Osteoblast (primary cell): ENCODE measurements around the gene ADGRG3. TPM values are rescaled to one million over a fixed set of nuclear protein-coding genes. Genes with fewer than 3 reads are reported as not detected.
A peak's percentile ranks its signal among the peaks of the same experiment; 100 is the strongest.

Experiments used
- DNase-seq: peaks from one replicate; pipeline ENCODE4 v3.0.0; 2011; ENCODE audit warnings: low spot score, mixed read lengths; ENCODE audit not compliant: insufficient read length; ENCODE audit errors: missing footprints
- H2AFZ ChIP-seq: 2 replicates; pipeline ENCODE4 v1.6.0; 2011; ENCODE audit warnings: mild to moderate bottlenecking, low read length
- H3K27ac ChIP-seq: 2 replicates; pipeline ENCODE4 v1.5.1; 2011; ENCODE audit warnings: mild to moderate bottlenecking, low read depth, low read length, moderate library complexity
- H3K27me3 ChIP-seq: 2 replicates; pipeline ENCODE4 v1.6.0; 2012; ENCODE audit warnings: mild to moderate bottlenecking, control low read depth, inconsistent platforms, low read length, moderate library complexity; ENCODE audit not compliant: insufficient read depth
- H3K36me3 ChIP-seq: 2 replicates; pipeline ENCODE4 v1.5.1; 2011; ENCODE audit warnings: mild to moderate bottlenecking, low read length, control low read depth, moderate library complexity; ENCODE audit not compliant: insufficient read depth
- H3K4me1 ChIP-seq: 2 replicates; pipeline ENCODE4 v1.5.1; 2011; ENCODE audit warnings: mild to moderate bottlenecking, low read length, control low read depth, moderate library complexity; ENCODE audit not compliant: insufficient read depth
- H3K4me2 ChIP-seq: 2 replicates; pipeline ENCODE4 v1.6.0; 2011; ENCODE audit warnings: mild to moderate bottlenecking, low read length; ENCODE audit not compliant: insufficient read depth
- H3K4me3 ChIP-seq: fragments of 200-600 bp; sonication (generic); 3 replicates; pipeline ENCODE4 v1.5.1; 2012; ENCODE audit warnings: mild to moderate bottlenecking, low read length, inconsistent platforms; ENCODE audit not compliant: insufficient read depth
- H3K79me2 ChIP-seq: 2 replicates; pipeline ENCODE4 v1.6.0; 2012; ENCODE audit warnings: mild to moderate bottlenecking, low read length, control low read depth, inconsistent platforms; ENCODE audit not compliant: insufficient read depth
- H3K9me3 ChIP-seq: 2 replicates; pipeline ENCODE4 v1.5.1; 2011; ENCODE audit warnings: low read depth, low read length, control low read depth
- H4K20me1 ChIP-seq: 2 replicates; pipeline ENCODE4 v1.6.0; 2012; ENCODE audit warnings: mild to moderate bottlenecking, low read length, control low read depth; ENCODE audit not compliant: insufficient read depth
- total RNA-seq: library from RNA; depleted of rRNA; stranded (reverse); fragments of >200 nt; gene quantifications from 2 replicates; pipeline ENCODE4 v1.2.3, GENCODE V29; 2012
- TF ChIP-seq, protein P1 (sequence below): IDR thresholded peaks from 2 replicates; pipeline ENCODE4 v1.5.1; 2011; ENCODE audit warnings: mild to moderate bottlenecking, low read depth, low read length, moderate library complexity; ENCODE audit errors: extremely low read depth

ADGRG3 gene
- total RNA-seq, 1 donor, result not detected

DNA sequence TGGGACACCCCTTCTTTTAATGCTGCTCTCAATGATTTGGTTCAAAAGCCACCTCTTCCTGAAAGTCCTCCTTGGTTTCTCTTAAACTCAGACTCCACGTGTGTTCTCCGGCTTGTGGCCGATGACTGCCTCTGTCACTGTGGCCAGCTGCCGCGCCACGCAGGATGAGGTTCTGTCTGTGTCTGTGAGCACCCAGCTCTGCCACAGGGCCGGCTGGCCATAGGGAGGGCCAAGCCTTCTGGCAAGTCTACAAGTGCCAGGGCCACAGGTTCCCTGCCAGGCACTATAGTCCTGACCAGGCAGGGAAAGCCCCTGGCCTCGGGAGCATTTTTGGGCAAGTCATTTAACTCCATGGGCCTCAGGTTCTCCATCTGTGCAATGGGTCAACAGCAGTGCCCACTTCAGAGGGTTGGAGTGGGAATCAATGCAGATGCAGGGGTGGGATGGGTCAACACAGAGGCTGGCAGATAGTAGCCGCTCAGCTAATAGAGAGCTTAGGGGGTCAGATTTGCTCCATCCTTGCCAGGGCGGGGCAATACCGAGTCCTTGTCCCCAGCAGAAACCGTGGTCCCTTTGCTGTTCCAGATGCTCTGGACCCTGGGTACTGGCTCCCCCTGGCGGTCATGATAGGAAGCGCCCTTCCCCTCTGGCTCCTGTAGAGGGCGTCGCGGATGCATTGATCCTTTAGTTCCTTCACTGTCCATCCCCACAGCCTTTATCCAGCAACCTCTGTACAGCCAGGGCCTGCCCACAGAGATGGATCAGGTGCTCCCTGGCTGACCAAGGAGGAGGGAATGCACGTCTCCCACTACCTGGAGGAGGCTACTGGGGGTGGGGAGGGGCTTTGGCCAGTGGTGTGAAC, 19.3 kb upstream of the ADGRG3 start:
- Histone ChIP-seq H3K79me2 (no peaks in the 10 kb centered on the region), H3K4me1 (peaks cover 22% of the 10 kb centered on the region), H3K4me2 (no peak overlapping the region), H3K27ac (no peak overlapping the region), H3K27me3 (no peaks in the 10 kb centered on the region), H2AFZ (no peak overlapping the region), H4K20me1 (no peaks in the 10 kb centered on the region), H3K4me3 (no peak overlapping the region), H3K9me3 (no peaks in the 10 kb centered on the region), H3K36me3 (no peaks in the 10 kb centered on the region)
- TF ChIP-seq, protein P1, sequence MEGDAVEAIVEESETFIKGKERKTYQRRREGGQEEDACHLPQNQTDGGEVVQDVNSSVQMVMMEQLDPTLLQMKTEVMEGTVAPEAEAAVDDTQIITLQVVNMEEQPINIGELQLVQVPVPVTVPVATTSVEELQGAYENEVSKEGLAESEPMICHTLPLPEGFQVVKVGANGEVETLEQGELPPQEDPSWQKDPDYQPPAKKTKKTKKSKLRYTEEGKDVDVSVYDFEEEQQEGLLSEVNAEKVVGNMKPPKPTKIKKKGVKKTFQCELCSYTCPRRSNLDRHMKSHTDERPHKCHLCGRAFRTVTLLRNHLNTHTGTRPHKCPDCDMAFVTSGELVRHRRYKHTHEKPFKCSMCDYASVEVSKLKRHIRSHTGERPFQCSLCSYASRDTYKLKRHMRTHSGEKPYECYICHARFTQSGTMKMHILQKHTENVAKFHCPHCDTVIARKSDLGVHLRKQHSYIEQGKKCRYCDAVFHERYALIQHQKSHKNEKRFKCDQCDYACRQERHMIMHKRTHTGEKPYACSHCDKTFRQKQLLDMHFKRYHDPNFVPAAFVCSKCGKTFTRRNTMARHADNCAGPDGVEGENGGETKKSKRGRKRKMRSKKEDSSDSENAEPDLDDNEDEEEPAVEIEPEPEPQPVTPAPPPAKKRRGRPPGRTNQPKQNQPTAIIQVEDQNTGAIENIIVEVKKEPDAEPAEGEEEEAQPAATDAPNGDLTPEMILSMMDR, result peak; percentile 100
- peak; percentile 99 for DNase-seq

- DNase-seq, result no peak
- H3K27me3 ChIP-seq, result no peaks in the 10 kb centered on the region
- no peak overlapping the region for H3K27ac ChIP-seq
- peaks cover 19% of the 10 kb centered on the region for H3K4me1 ChIP-seq
- H3K36me3 ChIP-seq, result no peaks in the 10 kb centered on the region
- no peaks in the 10 kb centered on the region for H3K79me2 ChIP-seq
- no peak overlapping the region for H2AFZ ChIP-seq
- no peaks in the 10 kb centered on the region for H4K20me1 ChIP-seq
- H3K4me2 ChIP-seq, result no peak overlapping the region
- H3K4me3 ChIP-seq, result no peak overlapping the region
- TF ChIP-seq, protein P1, result no peak
- no peaks in the 10 kb centered on the region for H3K9me3 ChIP-seq
Measured at GRCh38 chr16:57649443-57649751, 18.7 kb upstream of the ADGRG3 start.

DNA sequence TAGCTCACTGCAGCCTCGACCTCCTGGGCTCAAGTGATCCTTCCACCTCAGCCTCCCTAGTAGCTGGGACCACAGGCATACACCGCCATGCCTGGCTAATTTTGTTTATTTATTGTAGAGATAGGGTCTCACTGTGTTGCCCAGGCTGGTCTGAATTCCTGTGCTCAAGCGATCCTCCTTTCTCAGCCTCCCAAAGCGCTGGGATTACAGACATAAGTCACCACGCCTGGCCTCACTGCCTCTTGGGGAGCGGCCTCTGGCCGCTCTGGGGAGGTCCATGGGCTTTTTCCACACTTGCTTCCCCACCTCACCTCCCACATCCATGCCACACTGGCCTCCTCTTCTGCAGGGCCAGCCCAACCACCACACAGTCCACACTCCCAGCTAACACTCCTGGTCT, 18.3 kb upstream of the ADGRG3 start:
- Histone ChIP-seq H3K27ac (no peak overlapping the region), H3K4me2 (no peak overlapping the region), H3K9me3 (no peaks in the 10 kb centered on the region), H2AFZ (no peak overlapping the region), H3K4me1 (peaks cover 19% of the 10 kb centered on the region), H3K27me3 (no peaks in the 10 kb centered on the region), H4K20me1 (no peaks in the 10 kb centered on the region), H3K4me3 (no peak overlapping the region), H3K36me3 (no peaks in the 10 kb centered on the region), H3K79me2 (no peaks in the 10 kb centered on the region)
- no peak for DNase-seq
- TF ChIP-seq, protein P1, result no peak

DNA sequence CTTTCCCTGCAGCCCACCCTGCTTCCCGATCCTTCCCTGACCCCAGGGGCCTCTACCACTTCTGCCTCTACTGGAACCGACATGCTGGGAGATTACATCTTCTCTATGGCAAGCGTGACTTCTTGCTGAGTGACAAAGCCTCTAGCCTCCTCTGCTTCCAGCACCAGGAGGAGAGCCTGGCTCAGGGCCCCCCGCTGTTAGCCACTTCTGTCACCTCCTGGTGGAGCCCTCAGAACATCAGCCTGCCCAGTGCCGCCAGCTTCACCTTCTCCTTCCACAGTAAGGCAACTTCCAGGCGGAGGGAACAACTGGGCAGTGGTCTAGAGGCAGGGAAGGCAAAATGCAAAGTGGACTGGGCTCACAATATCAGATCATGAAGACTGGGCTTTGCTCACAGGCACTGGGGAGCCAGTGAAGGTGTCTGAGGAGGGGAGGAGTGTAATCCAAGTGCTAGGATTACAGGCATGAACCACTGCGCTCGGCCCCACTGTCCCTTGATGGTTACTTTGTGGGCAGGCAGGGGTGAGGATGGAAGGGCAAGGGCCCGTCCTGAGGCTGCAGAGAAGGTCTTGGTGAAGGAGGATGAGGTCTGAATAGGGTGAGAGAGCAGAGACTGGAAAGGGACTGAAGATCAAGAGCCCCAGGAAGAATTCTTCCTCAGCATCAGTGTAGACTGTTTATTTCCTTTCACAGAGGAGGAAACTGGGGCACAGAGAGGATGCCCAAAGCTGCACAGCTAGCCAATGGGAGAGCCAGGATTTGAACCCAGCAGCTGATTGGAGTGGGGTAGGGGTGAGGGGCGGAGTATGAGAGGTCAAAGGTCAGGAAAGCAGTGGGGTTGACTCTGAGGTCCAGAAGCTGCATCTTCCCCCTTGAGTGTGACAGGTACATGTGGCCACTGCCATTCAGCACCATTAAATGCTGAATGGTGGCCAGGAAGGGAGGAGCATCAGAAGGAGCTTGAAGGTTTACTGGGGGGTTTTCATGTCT, 16.5 kb upstream of the ADGRG3 start:
- TF ChIP-seq, protein P1, result no peak
- no peak for DNase-seq
- H3K79me2 ChIP-seq, result no peaks in the 10 kb centered on the region

More for the DNA sequence above, 16.5 kb upstream of the ADGRG3 start:
- Histone ChIP-seq H3K4me3 (no peak overlapping the region), H3K9me3 (no peaks in the 10 kb centered on the region), H3K27me3 (no peaks in the 10 kb centered on the region), H3K4me2 (no peak overlapping the region), H2AFZ (no peak overlapping the region), H3K27ac (no peak overlapping the region), H3K4me1 (peaks cover 5% of the 10 kb centered on the region), H4K20me1 (no peaks in the 10 kb centered on the region), H3K36me3 (no peaks in the 10 kb centered on the region)
